Stimulated activated CD8-positive, alpha-beta memory T cell treated with anti-CD3 and anti-CD28 coated beads, Interleukin-12 subunit alpha, Interleukin-12 subunit beta, amount 100 ng/mL, for 4 hours (primary cell): ENCODE data around the gene TUG1.

Experiments
- DNase-seq: peaks from one replicate; pipeline ENCODE4 v3.0.0-alpha.2; 2020; ENCODE audit warnings: low read depth

TUG1 gene

DNA sequence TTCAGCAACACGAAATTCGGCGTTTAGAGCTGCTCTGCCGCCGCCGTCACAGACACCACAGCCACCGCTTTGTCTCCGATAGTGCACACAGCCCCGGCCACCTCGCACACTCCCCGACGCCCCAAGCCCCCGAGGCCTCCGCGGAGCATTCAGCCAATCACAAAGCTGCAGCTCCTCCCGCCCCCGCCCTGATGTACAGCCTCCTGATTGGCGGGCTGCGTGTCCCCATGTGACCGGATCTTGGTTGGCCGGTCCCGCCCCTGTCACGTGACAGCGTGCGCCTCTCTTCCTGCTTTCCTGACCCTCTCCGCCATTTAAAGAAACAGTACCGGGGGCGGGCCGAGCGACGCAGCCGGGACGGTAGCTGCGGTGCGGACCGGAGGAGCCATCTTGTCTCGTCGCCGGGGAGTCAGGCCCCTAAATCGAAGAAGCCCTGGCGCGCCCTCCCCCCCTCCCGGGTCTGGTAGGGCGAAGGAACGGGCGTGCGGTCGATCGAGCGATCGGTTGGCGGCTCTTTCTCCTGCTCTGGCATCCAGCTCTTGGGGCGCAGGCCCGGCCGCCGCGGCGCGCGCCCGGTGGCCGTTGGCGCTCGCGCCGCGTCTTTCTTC, at the start of gene TUG1:
Gene TUG1, plus strand, starts transcription at position 342 of the 608 bp plus-strand sequence.
- DNase-seq: peak; percentile 95

DNA sequence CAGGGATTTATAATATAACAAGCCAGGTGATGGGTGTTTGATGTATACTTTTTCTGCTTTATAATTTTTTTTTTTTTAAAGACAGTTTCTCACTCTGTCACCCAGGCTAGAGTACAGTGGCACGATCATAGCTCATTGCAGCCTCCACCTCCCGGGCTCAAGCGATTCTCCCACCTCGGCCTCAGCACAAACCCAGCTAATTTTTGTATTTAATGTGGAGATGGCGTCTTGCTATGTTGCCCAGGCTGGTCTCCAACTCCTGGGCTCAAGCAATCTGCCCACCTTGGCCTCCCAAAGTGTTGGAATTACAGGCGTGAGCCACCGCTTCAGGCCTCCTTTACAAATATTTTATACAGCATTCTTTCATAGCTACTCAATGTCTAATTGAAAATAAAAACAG, 49.1 kb upstream of the TUG1 start:
- no peak for DNase-seq

DNA sequence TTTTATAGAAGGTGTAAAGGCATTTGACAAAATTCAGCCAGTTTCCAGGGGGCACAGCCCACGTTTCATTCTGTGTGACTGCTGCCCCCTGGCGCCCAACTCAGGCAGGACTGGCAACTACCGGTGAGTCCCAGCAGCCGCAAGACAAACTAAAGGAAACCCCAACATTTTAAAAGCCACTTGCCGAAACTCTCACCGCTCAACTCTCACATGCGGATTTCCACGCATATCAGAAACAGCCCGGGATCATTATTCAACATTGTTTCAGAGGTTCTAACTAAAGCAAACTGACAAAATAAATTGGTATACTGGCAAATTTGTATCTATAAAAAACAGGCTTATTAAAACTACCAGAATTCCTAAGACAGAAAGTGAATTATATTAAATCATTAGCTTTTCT, 48.7 kb upstream of the TUG1 start:
- peak; percentile 68 for DNase-seq

DNA sequence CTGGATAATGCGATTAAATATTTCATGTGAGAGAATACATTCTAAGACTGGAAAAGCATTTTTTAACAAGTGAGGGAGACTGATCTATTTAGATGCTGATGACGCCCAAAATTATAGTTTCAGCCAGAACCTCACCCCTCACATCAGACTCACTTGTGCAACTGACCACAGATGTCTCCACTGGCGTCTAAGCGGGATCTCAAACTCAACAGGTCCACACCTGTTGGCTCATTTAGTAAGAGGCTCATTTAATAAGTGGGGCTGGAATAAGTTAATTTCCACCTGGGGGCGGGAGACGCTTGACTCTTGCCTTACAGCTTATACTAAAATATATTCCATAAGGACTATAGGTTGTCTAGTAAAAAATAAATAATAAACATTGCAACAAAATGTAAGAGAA, 48.0 kb upstream of the TUG1 start:
- DNase-seq: no peak

DNA sequence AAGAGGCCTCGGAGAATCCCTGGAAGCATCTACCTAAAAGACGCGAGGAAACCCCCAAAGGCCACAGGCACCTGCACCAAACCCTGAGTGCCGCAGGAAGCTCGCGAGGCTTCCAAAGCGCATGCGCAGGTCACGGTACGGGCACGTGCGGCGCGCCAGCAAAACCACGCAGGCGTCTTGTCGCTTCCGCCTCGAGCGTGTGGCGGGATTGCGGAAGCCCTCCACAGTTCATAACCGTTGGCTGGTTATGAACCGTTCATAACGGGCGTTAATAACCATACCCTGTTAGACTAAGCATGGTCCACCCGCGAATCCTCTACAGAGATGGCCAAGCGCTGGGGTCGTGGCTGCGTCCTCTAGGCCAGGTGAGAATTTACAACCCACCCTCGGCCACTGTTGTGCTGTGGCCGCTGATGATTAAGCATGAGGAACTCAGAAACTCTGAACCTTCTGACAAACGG, 46.9 kb upstream of the TUG1 start:
- peak; percentile 70 for DNase-seq

DNA sequence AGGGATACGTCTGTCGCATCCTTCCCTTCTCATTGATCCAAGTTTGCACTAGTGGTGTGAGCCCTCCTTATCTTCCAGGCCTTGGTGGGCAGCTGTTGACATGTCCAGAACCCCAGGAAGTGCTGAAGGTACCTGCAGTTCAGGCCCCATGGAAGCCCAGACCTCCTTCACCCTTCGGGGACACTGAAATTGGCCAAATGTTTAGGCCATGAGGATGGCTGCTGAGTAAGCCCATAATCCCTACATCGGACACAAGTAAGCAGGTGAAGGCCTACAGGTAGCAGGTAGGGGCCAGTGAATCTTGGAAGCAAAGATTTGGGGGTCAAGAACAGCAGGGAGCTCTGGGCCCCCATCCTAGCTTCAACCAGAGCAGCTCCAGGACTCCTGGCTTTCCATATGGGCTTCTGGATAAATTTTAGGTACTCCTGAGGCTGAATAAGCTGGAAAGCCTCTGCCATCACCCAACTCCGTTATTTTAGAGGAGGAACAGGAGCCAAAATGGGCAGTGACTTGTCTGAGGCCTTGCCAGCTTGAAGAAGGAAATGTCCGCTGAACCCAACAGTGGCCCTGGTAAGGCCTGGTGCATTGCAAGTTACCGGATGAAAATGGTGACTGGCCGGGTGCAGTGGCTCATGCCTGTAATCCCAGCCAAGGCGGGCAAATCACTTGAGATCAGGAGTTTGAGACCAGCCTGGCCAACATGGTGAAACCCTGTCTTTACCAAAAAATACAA, 45.7 kb upstream of the TUG1 start:
- no peak for DNase-seq

DNA sequence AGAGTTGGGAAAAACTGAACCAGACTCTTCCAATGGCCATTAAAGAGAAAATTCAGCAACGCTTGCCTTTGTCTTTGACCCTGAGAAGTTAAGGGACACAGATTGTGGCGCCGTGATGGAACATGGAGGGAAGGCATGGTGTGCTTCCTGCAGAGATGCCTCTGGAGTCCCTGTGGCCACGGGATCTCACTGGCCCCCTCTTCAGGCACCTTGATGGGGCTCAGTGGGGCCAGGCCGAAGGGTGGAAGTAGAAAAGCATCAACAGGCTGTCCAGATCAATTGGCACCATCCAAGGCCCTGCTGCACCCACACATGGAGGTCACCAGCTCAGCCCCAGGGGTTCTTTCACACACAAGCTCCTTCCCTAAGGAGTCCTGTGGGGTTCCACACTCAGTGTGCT, 43.4 kb upstream of the TUG1 start:
- DNase-seq: no peak

DNA sequence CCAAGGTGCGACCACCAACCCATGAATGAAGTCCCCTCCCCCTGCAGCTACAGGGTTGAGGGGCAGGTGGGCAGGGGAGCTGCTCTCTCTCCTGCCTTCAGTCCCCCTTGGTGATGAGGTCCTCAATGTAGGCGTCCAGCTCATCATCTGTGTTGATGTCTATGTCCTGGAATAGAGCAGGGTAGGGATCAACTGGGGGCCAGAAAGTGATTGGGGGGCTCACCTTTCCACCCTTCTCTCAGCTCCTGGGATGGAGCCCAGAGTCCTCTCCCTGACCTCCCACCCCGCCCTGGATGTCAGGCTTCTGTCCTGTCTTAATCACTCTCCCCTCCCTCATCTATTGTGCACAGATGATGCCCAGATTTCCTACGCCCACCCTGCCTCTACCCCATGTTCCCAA, 42.4 kb upstream of the TUG1 start:
- DNase-seq: no peak

DNA sequence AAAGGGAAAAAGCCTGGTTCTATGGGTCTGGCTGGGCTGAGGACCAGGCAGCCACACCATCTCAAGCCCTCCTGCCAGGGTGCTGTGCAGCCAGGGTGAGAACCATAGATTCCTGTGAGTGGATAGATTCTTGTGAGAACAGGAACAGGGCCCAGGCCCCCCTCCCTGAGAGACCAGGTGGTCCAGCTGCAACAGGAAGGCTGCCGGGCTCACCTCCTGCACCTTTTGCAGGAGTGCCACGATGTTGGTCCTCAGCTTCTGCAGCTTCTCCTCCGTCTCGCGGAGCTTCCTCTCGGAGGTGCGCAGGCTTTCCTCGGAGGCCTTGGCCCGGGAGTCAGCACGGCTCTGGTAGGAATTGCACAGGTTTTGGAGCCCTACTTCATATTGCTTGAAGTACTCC, 41.3 kb upstream of the TUG1 start:
- DNase-seq: no peak

DNA sequence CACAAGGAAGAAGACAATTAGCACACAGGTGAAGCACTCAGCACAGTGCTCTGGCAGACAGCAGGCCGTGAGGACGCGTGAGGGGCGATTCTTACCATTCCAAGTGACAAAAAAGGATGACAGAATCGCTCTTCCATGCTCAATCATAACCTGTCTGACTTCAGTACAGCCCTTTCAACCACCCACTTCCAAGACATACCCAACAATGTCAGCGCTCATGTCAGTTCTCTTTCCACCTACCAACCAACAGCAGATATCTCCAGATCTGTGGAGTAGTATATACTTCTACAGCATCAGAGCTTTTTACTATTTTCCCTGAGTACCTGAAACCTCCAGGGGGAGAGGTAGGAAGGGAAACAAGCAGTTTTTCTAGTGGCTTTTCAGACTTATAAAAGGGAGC, 40.7 kb upstream of the TUG1 start:
- no peak for DNase-seq

DNA sequence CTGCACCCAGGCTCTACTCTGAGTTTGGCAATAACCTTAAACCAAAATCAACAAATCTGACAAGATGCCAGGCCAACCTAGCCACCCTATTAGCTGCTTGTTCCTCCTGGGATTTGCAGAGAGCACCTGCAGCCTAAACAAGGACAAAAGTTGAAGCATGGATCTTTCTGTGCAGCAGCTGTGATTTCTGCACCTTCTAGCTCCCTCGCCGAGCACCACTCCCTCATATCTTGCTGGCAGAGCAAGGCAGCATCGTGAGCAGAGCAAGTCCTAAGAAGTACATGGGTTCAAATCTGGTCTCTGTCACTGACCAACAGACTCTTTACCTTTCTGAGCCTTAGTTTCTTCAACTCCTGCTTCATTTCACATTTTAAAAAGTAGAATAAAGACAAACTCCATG, 38.8 kb upstream of the TUG1 start:
- no peak for DNase-seq

DNA sequence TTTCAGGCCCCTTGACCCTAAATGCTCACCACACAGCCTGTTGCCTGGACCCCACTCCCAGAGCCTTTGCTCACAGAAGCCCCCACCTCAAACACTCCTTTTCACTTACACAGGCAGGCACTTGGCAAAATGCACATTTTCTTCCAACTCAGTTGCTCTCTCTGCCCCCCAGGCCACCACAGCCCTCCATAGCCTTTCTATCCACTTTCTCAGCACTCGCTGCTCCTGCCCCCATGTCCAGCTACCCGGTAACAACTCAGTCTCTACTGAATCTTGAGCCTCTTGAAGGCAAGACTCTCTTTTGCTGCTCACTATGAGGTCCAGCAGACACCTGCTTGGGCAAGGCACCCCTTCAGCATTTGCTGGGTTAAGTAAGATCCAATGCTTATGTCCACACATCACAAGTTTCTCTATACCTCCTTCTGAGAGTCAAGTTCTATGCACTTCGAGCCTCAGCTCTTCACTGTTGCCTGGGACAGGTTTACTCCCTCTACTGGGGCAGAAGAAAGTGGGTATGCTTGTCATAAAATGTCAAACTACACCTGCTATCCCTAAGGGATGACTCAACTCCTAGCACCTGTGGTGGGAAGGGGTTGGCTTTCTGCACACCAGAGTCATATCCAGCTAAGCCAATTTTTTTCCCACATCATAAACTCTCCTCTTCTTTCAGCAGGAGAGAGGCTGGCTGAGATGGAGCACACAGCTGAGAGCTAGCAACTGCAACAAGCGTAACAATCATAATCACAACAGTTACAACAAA, 37.3 kb upstream of the TUG1 start:
- no peak for DNase-seq

DNA sequence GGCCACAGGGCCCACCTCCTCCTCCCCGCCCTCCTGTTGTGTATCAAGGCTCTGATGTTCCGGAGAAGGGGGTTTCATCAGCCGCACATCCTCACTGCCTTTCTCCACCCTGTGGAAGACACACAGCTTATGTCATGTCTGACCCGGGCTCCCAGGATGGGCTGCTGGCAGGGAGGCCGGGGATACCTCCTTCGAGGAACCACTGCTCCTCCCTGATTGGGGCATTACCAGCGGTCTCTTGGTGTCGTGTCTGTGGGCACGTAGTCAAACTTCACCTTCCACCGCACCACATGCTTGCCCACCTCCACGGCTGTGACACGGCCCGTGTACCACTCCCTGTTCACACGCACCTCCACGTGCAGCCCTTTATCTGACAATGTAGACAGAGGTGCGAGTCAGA, 36.4 kb upstream of the TUG1 start:
- no peak for DNase-seq

DNA sequence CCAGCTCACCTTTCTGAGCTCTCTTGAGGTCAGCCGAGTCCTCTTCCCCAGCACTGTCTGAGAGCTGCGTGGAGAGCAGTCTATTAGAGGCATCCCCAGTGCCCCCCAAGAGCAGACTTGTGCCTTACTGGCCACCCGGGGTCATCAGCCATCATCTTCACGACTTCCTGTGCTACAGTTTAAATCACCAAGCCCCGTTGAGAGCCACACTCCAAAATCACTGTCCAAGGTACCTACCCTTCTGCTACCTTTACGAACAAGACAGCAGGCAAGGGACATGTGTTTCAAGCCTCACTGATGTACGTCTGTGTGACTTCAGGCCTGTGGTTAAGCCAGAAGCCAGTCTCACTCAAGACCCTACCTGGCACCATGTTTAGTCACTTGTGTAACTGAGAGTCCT, 35.6 kb upstream of the TUG1 start:
- DNase-seq: no peak

DNA sequence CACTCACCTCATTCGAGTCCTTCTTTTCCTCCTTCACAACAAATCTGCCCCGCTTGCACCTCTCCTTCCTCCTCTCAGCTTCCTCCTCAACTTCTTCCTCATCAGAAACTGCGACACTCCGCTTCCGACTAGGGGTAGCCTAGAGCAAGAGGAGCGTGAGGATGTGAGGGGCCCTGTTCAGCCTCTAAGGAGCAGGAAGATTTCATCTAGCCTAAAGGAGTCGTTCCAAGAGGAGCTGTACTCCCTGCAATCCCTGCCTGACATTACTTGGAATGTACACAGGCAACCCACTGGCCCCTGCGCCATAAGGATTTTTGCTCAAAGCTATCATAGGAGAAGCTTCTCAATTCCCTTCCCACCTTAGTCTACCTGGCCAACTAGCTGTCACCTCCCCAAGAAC, 35.0 kb upstream of the TUG1 start:
- DNase-seq: no peak

DNA sequence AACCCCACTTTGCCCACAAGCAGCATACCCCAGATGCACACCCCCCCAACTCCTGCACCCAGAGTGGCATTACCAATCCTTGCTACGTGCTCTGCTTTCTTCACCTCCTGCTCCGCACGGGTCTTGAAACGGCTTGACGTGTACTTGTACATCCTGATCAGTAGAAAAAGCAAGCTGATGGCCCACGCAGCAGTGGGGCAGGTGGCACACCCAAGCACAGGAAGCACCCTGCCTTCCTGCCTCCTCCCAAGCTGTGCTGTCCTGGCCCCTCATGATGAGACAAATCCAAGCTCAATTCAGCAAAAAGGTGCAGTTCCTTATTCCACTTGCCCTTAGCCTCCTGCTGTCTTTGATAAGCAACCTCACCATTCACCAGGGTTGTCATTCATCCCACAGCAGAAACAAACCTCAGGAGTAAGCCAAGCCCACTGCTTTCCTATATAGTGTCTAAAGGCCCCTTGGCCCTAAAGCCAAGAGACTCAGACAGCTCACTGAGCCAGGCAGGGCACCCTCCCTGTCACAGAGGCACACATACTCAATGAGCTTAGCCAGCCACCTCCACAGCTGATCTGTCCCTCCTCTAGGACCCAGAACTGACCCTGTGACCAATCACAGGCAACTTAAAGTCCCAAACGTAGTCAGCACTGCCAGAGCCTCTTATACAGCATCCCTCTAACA, 28.2 kb upstream of the TUG1 start:
- DNase-seq: no peak

DNA sequence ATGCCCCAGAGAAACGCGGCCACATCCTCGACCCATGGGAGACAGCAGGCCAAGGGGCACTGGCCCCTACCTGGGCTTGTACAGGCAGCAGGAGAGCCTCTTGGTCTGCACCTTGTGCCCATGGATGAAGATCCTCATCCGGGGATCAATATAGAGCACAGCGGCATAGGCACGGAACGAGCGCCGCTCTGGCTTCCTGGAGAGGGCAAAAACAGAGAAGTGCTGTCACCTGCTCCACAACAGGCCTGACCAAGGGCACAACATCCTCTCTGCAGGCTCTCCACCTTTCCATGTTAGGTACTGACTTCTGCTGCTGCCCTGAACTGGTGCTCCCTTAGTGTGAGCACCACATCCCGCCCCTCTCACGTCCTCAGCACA, 27.7 kb upstream of the TUG1 start:
- no peak for DNase-seq

DNA sequence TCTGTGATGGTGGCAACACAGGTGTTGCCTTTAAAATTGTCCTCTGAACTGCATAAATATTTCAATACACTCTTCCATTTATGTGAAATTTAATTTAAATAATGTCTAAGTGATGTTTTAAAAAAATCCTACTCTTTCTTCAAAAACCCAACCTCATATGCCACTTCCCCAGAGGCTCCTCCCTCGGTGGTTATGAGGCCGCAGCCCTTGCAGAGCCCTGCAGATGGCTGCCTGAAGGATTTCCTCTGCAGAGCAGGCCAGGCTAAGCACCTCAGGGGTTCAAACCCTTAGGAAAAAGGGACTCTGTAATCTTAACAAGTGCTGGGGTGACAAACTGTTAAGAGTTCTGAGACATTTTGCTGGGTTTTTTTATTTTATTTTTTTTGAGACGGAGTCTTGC, 25.7 kb upstream of the TUG1 start:
- DNase-seq: no peak

DNA sequence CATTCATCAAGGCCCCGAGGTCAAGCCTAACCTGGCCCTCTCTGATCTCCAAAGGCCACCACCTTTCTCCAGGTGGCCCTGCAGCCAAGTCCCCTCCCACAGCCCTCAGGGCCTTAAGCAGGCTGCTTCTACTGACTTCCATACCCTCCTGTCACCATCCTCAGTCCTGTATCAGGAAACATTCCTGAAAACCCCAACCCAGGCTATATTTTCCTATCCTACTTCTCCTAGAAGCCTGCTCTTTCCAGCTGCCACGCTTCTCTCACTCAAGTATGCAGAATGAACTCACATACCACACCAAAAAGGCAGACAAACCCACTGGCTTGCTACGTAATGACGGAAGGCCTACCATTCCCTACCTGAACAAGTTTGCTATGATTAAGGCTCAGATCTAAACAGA, 24.1 kb upstream of the TUG1 start:
- no peak for DNase-seq

DNA sequence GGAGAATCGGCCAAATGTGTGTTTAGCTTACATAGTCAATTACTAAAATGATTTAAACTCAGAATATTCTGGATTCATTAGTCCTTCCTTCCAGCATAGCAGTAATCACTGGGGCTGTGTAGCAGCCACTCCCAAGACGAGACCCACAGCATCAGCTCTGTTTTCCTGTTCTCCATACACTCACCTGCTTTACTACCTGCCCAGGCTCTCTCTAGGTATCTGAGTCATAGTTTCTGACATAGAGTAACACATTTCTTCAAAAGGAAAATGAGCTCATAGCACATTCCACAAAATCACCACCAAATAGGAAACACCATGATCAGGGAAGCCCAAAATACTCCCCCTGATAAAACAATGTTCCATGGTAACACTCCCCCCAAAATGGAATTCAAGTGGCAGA, 23.4 kb upstream of the TUG1 start:
- DNase-seq: no peak

DNA sequence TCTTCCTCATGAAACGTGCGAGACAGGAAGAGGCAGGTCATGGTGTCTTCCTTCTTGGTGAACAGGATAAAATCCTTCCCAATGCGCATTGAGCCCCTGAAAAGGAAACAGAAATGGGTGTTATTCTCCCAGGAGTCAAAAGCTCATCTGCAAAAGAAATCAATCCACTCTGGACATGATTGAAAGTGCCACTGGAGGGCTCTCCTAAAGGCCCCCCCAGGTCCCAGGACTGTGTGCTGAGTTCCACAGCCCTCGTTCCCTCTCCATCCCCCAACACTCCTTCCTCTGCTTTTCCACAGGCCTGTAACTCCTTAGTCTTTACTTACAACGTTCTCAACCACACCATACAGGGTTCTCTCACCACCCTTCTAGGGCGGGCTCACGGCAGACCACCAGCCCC, 22.7 kb upstream of the TUG1 start:
- DNase-seq: no peak

DNA sequence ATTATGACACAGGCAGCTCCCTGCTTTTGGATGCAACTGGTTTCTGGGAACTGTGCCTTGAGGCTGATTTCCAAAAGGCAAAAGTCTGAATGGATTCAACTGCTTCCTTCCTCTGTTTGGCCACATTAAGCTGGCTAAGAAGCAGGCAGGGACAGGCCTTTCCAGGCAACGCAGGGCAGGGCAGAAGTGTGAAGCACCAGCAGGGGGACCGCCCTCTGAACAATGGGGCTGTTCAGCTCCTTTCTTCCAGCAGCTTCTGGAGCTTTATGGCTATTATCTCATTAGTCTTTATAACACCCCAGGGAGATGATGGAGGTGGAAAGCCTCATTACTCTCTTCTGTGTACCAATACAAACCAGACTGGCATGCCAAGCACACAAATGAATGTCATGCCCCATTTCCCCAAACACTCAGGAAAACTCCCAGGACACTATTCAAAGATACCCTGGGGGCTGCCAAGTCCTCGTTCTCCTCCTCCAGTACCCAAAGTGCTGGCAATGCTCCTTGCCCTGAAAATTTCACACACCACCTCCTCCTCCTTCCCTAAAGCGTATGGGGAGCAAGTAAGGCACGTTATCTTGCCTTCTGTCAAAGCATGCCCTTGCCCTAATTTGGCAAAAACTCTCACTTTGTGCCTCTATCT, 21.8 kb upstream of the TUG1 start:
- no peak for DNase-seq
